Mesenchymal stem cell (in vitro differentiated cells and primary cell): ENCODE data around the gene EPB41L2.

Experiments
- DNase-seq: peaks from one replicate; pipeline ENCODE4 v3.0.0-alpha.2; 2013
- H2AFZ ChIP-seq: one replicate; pipeline ENCODE4 v1.6.1; 2013; ENCODE audit warnings: low read depth, mild to moderate bottlenecking, control low read depth, inconsistent platforms, low read length, moderate library complexity
- H2AK5ac ChIP-seq: 2 replicates; pipeline ENCODE4 v1.6.1; 2013; ENCODE audit warnings: low read length, moderate library complexity, mild to moderate bottlenecking, inconsistent platforms; ENCODE audit not compliant: severe bottlenecking
- H2BK120ac ChIP-seq: one replicate; pipeline ENCODE4 v1.6.1; 2013; ENCODE audit warnings: low read depth, mild to moderate bottlenecking, inconsistent platforms, low read length, moderate library complexity
- H2BK12ac ChIP-seq, 2 experiments: one replicate each; pipeline ENCODE4 v1.6.1; 2013; ENCODE audit warnings: inconsistent platforms in 2 of 2, low read length in 2 of 2, mild to moderate bottlenecking in 2 of 2, moderate library complexity in 2 of 2, control low read depth in 1 of 2
- H2BK15ac ChIP-seq: one replicate; pipeline ENCODE4 v1.6.1; 2013; ENCODE audit warnings: mild to moderate bottlenecking, low read depth, inconsistent platforms; ENCODE audit not compliant: poor library complexity, severe bottlenecking
- H2BK5ac ChIP-seq: 2 replicates; pipeline ENCODE4 v1.6.1; 2013; ENCODE audit warnings: low read depth, mild to moderate bottlenecking, low read length, control low read depth, inconsistent platforms; ENCODE audit not compliant: poor library complexity, severe bottlenecking
- H3K14ac ChIP-seq, 2 experiments: one replicate each; pipeline ENCODE4 v1.6.1; 2013; ENCODE audit warnings: inconsistent platforms in 2 of 2, low read length in 2 of 2, control low read depth in 1 of 2, mild to moderate bottlenecking in 1 of 2, moderate library complexity in 1 of 2
- H3K18ac ChIP-seq, 2 experiments: one replicate each; pipeline ENCODE4 v1.6.1; 2013; ENCODE audit warnings: inconsistent platforms in 2 of 2, low read length in 2 of 2, control low read depth in 1 of 2, low read depth in 1 of 2, mild to moderate bottlenecking in 1 of 2
- H3K23ac ChIP-seq, 2 experiments: one replicate each; pipeline ENCODE4 v1.6.1; 2013; ENCODE audit warnings: inconsistent platforms in 2 of 2, low read length in 2 of 2, mild to moderate bottlenecking in 2 of 2, moderate library complexity in 2 of 2, control low read depth in 1 of 2
- H3K27ac ChIP-seq: 2 replicates; pipeline ENCODE4 v1.5.1; 2013; ENCODE audit warnings: mild to moderate bottlenecking, moderate library complexity, low read length, control low read depth, inconsistent platforms; ENCODE audit not compliant: poor library complexity, severe bottlenecking
- H3K27me3 ChIP-seq, 2 experiments: 2 replicates each; pipeline versions ENCODE4 v1.6.1 to v1.7.0; 2013; ENCODE audit warnings: low read length in 2 of 2, mild to moderate bottlenecking in 2 of 2, moderate library complexity in 2 of 2, control low read depth in 1 of 2, inconsistent platforms in 1 of 2; ENCODE audit not compliant: control insufficient read depth in 1 of 2, insufficient read depth in 1 of 2
- H3K36me3 ChIP-seq, 2 experiments: 2 replicates each; pipeline versions ENCODE4 v1.6.1 to v1.7.0; 2013; ENCODE audit warnings: low read length in 2 of 2, control low read depth in 1 of 2, inconsistent platforms in 1 of 2, low read depth in 1 of 2, mild to moderate bottlenecking in 1 of 2; ENCODE audit not compliant: insufficient read depth in 2 of 2, control insufficient read depth in 1 of 2
- H3K4ac ChIP-seq, 2 experiments: one replicate each; pipeline ENCODE4 v1.6.1; 2013; ENCODE audit warnings: inconsistent platforms in 2 of 2, low read length in 2 of 2, mild to moderate bottlenecking in 2 of 2, moderate library complexity in 2 of 2, control low read depth in 1 of 2, low read depth in 1 of 2
- H3K4me1 ChIP-seq: 2 replicates; pipeline ENCODE4 v1.6.1; 2013; ENCODE audit warnings: low read depth, low read length, control low read depth; ENCODE audit not compliant: control insufficient read depth, insufficient read depth
- H3K4me2 ChIP-seq: 2 replicates; pipeline ENCODE4 v1.6.1; 2013; ENCODE audit warnings: low read length, mild to moderate bottlenecking, inconsistent platforms; ENCODE audit not compliant: poor library complexity, severe bottlenecking
- H3K4me3 ChIP-seq, 2 experiments: 2 replicates each; pipeline versions ENCODE4 v1.5.1 to v1.7.0; 2013; ENCODE audit warnings: low read length in 2 of 2, mild to moderate bottlenecking in 2 of 2, control low read depth in 1 of 2, low read depth in 1 of 2; ENCODE audit not compliant: insufficient read depth in 1 of 2
- H3K79me1 ChIP-seq: replicated peaks from 2 replicates; pipeline ENCODE4 v1.6.1; 2013; ENCODE audit warnings: mild to moderate bottlenecking, control low read depth, low read length, inconsistent platforms; ENCODE audit not compliant: poor library complexity, severe bottlenecking
- H3K9ac ChIP-seq: 2 replicates; pipeline ENCODE4 v1.7.0; 2013; ENCODE audit warnings: mild to moderate bottlenecking, low read length, moderate library complexity
- H3K9me3 ChIP-seq: 2 replicates; pipeline ENCODE4 v1.7.0; 2013; ENCODE audit warnings: mild to moderate bottlenecking, low read length; ENCODE audit not compliant: control insufficient read depth
- H4K8ac ChIP-seq: one replicate; pipeline ENCODE4 v1.6.1; 2013; ENCODE audit warnings: inconsistent platforms, mild to moderate bottlenecking, low read length, moderate library complexity
- H4K91ac ChIP-seq: one replicate; pipeline ENCODE4 v1.6.1; 2013; ENCODE audit warnings: mild to moderate bottlenecking, low read length, inconsistent platforms
- WGBS: methylation state at CpG from one replicate; pipeline ENCODE4 v1.1.7; 2013; ENCODE audit warnings: mixed read lengths; 5-methylcytosine and 5-hydroxymethylcytosine counted together

Gene EPB41L2

GRCh38 chr6:130890521-130890971 lies 172.5 kb downstream of the EPB41L2 start:
- no peak overlapping the region for H3K18ac ChIP-seq
- H3K4me1 ChIP-seq = peaks cover 2% of the 10 kb centered on the region
- H3K23ac ChIP-seq = no peak overlapping the region
- H3K14ac ChIP-seq = no peak overlapping the region
- peaks cover 0 to 24% of the 10 kb centered on the region in 2 experiments for H3K36me3 ChIP-seq
- no peak overlapping the region for H2BK5ac ChIP-seq
- no peak overlapping the region for H3K4me2 ChIP-seq
- no peak overlapping the region for H2BK12ac ChIP-seq
- no peaks in the 10 kb centered on the region for H3K9me3 ChIP-seq
- H3K4me3 ChIP-seq = no peak overlapping the region
- no peak overlapping the region for H3K27ac ChIP-seq
- H4K91ac ChIP-seq = no peak overlapping the region
- 0% methylated on average over 1 of the region's 2 CpGs for WGBS
- H3K79me1 ChIP-seq = peaks cover 1% of the 10 kb centered on the region
- H3K4ac ChIP-seq = no peak overlapping the region
- peak; percentile 48 for DNase-seq
- H2AK5ac ChIP-seq = no peak overlapping the region
- H3K27me3 ChIP-seq = no peaks in the 10 kb centered on the region
- H3K9ac ChIP-seq = no peak overlapping the region
- H2BK120ac ChIP-seq = no peak overlapping the region
- H4K8ac ChIP-seq = no peak overlapping the region
- H2AFZ ChIP-seq = no peak overlapping the region
- no peak overlapping the region for H2BK15ac ChIP-seq

GRCh38 chr6:130889423-130889822 lies 173.6 kb downstream of the EPB41L2 start:
- Histone ChIP-seq H3K4me2 (no peak overlapping the region), H3K9me3 (no peaks in the 10 kb centered on the region), H2BK5ac (no peak overlapping the region), H2AK5ac (no peak overlapping the region), H3K14ac (no peak overlapping the region), H2AFZ (no peak overlapping the region), H4K91ac (no peak overlapping the region), H2BK12ac (no peak overlapping the region), H3K4me3 (no peak overlapping the region), H3K23ac (no peak overlapping the region), H2BK120ac (no peak overlapping the region), H3K27me3 (no peaks in the 10 kb centered on the region), H3K9ac (no peak overlapping the region), H4K8ac (no peak overlapping the region), H3K79me1 (peaks cover 1% of the 10 kb centered on the region), H3K18ac (no peak overlapping the region), H2BK15ac (no peak overlapping the region), H3K4me1 (peaks cover 2% of the 10 kb centered on the region), H3K27ac (no peak overlapping the region), H3K36me3 (peaks cover 0 to 27% of the 10 kb centered on the region in 2 experiments), H3K4ac (no peak overlapping the region)
- DNase-seq = no peak
- WGBS = 100% methylated on average over 2 of the region's 2 CpGs

- Histone ChIP-seq H3K4ac (no peak overlapping the region), H2BK15ac (no peak overlapping the region), H3K4me1 (no peaks in the 10 kb centered on the region), H3K23ac (no peak overlapping the region), H3K79me1 (peaks cover 1% of the 10 kb centered on the region), H2AK5ac (no peak overlapping the region), H3K4me2 (no peak overlapping the region), H3K14ac (no peak overlapping the region), H2BK120ac (no peak overlapping the region), H3K27ac (no peak overlapping the region), H4K91ac (no peak overlapping the region), H2AFZ (no peak overlapping the region), H3K36me3 (peaks cover 0 to 17% of the 10 kb centered on the region in 2 experiments), H2BK12ac (no peak overlapping the region), H4K8ac (no peak overlapping the region), H3K9ac (no peak overlapping the region), H3K9me3 (no peaks in the 10 kb centered on the region), H3K27me3 (no peaks in the 10 kb centered on the region), H2BK5ac (no peak overlapping the region), H3K4me3 (no peak overlapping the region), H3K18ac (no peak overlapping the region)
- WGBS = 100% methylated on average over 1 of the region's 2 CpGs
- DNase-seq = no peak
Observed at GRCh38 chr6:130888246-130888645, 174.8 kb downstream of the EPB41L2 start.

- no peak overlapping the region for H2AFZ ChIP-seq
- DNase-seq = no peak
- no peaks in the 10 kb centered on the region for H3K4me1 ChIP-seq
- 95% methylated on average over 2 of the region's 2 CpGs for WGBS
- no peak overlapping the region for H4K91ac ChIP-seq
- peaks cover 5% of the 10 kb centered on the region for H3K79me1 ChIP-seq
- H3K4ac ChIP-seq = no peak overlapping the region
- no peak overlapping the region for H2BK12ac ChIP-seq
- no peak overlapping the region for H3K18ac ChIP-seq
- H2BK120ac ChIP-seq = no peak overlapping the region
- H3K4me2 ChIP-seq = no peak overlapping the region
- no peak overlapping the region for H3K14ac ChIP-seq
- H2BK15ac ChIP-seq = no peak overlapping the region
- no peak overlapping the region for H2AK5ac ChIP-seq
- H4K8ac ChIP-seq = no peak overlapping the region
- no peak overlapping the region for H3K4me3 ChIP-seq
- H3K9ac ChIP-seq = no peak overlapping the region
- no peaks in the 10 kb centered on the region for H3K9me3 ChIP-seq
- H3K27me3 ChIP-seq = no peaks in the 10 kb centered on the region
- no peak overlapping the region for H3K27ac ChIP-seq
- H2BK5ac ChIP-seq = no peak overlapping the region
- no peak overlapping the region for H3K23ac ChIP-seq
- peaks cover 0 to 24% of the 10 kb centered on the region in 2 experiments for H3K36me3 ChIP-seq
Observed at GRCh38 chr6:130886966-130887365, 176.1 kb downstream of the EPB41L2 start.
